ENCODE data around the gene GOLGA6L7.
"Not testable (repeated sequence)": the region's sequence is repeated elsewhere in the genome, so short reads cannot be mapped to it uniquely, and the experiment has no call there.

DNA sequence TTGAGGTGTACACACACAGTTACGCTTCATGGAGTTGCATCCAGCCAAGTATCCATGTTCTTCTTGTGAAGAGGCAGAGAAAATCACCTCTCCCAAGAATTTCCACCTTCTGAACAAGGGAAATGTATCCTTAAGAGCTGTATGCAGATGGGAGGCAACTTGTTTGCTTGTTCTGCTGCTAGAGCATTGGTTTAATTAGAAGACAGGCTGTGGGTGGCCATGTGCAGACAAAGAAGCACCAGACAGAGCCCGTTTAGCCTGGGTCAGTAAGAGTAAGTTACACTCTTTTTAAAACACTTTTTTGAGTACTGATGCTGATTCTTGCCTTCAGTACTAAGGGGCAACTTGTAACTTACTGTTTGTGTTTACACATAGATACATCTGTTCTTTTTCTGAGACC lies 50.2 kb downstream of the GOLGA6L7 start:
- not testable (repeated sequence) for TF ChIP-seq EZH2phosphoT487 (IDR thresholded peaks at IDR 0.05; ENCODE audit: low read depth); CTCF (IDR thresholded peaks at IDR 0.05; ENCODE audit: low read depth, low read length)
